ENCODE data around the gene DPP6. TPM values are rescaled to one million over a fixed set of nuclear protein-coding genes. Genes with fewer than 3 reads are reported as not detected.
A peak's percentile ranks its signal among the peaks of the same experiment; 100 is the strongest.

The DPP6 gene
- total and polyA plus RNA-seq, 9 of the 15 experiments (the other 6 are each of a cell fraction or from before 2014, with no cell fraction given), result not detected

DNA sequence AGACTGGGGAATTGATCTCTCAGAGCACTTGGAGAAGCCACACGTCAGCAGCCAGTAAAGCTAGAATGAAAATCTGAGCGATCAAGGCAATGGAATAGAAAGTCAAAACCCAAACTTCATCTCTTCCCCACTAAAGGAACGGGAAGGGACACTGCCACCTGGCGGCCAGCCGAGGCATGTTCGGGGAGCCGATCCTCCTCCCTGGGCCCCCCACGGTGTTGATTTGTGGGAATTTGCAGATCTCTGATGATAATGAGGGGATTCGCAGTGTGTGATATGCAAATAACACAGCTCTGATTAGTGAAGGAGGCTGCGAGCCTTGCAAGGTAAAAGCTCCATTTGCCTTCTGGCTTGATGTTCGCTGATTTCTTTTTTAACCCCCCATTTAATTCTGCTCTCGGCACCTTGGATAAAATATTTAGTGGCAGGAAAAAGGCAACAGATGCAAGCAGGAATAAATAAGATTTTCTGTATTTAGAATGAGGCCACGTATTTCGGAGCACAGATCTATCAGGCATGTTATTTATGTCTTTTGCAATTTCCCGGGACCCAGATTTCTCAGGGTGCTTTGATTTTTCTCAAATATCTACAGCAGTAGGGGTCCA lies 692.2 kb downstream of the DPP6 start:
- no TSS peak for BruUV-seq (replicated peaks)
- peak; percentile 96 for ATAC-seq
- no peaks in the 10 kb centered on the region for H3K4me1 ChIP-seq (replicated peaks in 1 of 2; ENCODE audit: control insufficient read depth in 2 of 2, insufficient read depth in 2 of 2, low read length in 2 of 2)
- no peaks in the 10 kb centered on the region for H3K9me3 ChIP-seq (replicated peaks; ENCODE audit: control insufficient read depth, insufficient read depth, low read depth, low read length)
- WGBS (ENCODE audit: insufficient coverage, low coverage, missing lambda C conversion rate), result 9% methylated on average over 15 of the region's 15 CpGs
- no peak overlapping the region for H2AFZ ChIP-seq (ENCODE audit: low read depth, low read length)
- H3K79me2 ChIP-seq (ENCODE audit: control insufficient read depth, insufficient read depth, low read length), result no peaks in the 10 kb centered on the region
- intact Hi-C loops (cut with micrococcal nuclease) (loop anchor here (1.0 to 2.0 kb wide), 3 partner anchors 44 to 104 kb away; no protein-coding TSS in a partner anchor), in situ Hi-C loops (cut with MboI) (loop anchor here (5.0 kb wide), 1 partner anchor 102 kb away; no protein-coding TSS in a partner anchor)
- no peaks in the 10 kb centered on the region for H3K9me1 ChIP-seq (ENCODE audit: control insufficient read depth, insufficient read depth, low read length)
- H3K4me2 ChIP-seq (ENCODE audit: insufficient read depth, low read length), result no peak overlapping the region
- H3K27ac ChIP-seq (ENCODE audit: extremely low read depth, low read depth, low read length), result no peak overlapping the region
- CTCF ChIA-PET (ENCODE audit: low intra/inter-chr PET ratio), result interaction anchor here (0.6 to 4.3 kb wide), 5 partner anchors 45 to 240 kb away, joined by 3 to 53 read pairs (median 4); no protein-coding TSS in a partner anchor
- FAIRE-seq, result peak; percentile 98
- H3K36me3 ChIP-seq (ENCODE audit: control insufficient read depth, insufficient read depth, low read length), result no peaks in the 10 kb centered on the region
- peaks cover 40 to 65% of the 10 kb centered on the region in 2 experiments for H3K27me3 ChIP-seq (ENCODE audit: control insufficient read depth in 2 of 2, insufficient read depth in 2 of 2, low read length in 2 of 2)
- peak; percentile 75 to 94 (median 92) for DNase-seq (ENCODE audit: extremely low read depth in 1 of 4, low spot score in 3 of 4)
- H3K4me3 ChIP-seq, result no peak overlapping the region
- POLR2A ChIA-PET, result no interaction called here
- no peak overlapping the region for H3K9ac ChIP-seq (ENCODE audit: insufficient read depth in 1 of 2, low read depth in 2 of 2, low read length in 2 of 2)
- H4K20me1 ChIP-seq (replicated peaks; ENCODE audit: control insufficient read depth, insufficient read depth, low read length), result no peaks in the 10 kb centered on the region; the same call in 1 of the 2 replicates
- TF ChIP-seq MED1 (CRISPR knock-in tag; IDR thresholded peaks at IDR 0.05; ENCODE audit: borderline replicate concordance), result no peak
- no peak for TF ChIP-seq BRCA1 (IDR thresholded peaks at IDR 0.05)
- TF ChIP-seq BRCA1 (CRISPR knock-in tag; IDR thresholded peaks at IDR 0.05), result no peak
- TF ChIP-seq JUND (IDR thresholded peaks at IDR 0.05; ENCODE audit: borderline replicate concordance, low read depth, low read length), result 0 out of 2 replicates have a peak, but pooled peaks have one; percentile 15
- TF ChIP-seq JUND (tag; IDR thresholded peaks at IDR 0.05; ENCODE audit: borderline replicate concordance, low read depth, low read length), result no peak
- TF ChIP-seq, protein P1, sequence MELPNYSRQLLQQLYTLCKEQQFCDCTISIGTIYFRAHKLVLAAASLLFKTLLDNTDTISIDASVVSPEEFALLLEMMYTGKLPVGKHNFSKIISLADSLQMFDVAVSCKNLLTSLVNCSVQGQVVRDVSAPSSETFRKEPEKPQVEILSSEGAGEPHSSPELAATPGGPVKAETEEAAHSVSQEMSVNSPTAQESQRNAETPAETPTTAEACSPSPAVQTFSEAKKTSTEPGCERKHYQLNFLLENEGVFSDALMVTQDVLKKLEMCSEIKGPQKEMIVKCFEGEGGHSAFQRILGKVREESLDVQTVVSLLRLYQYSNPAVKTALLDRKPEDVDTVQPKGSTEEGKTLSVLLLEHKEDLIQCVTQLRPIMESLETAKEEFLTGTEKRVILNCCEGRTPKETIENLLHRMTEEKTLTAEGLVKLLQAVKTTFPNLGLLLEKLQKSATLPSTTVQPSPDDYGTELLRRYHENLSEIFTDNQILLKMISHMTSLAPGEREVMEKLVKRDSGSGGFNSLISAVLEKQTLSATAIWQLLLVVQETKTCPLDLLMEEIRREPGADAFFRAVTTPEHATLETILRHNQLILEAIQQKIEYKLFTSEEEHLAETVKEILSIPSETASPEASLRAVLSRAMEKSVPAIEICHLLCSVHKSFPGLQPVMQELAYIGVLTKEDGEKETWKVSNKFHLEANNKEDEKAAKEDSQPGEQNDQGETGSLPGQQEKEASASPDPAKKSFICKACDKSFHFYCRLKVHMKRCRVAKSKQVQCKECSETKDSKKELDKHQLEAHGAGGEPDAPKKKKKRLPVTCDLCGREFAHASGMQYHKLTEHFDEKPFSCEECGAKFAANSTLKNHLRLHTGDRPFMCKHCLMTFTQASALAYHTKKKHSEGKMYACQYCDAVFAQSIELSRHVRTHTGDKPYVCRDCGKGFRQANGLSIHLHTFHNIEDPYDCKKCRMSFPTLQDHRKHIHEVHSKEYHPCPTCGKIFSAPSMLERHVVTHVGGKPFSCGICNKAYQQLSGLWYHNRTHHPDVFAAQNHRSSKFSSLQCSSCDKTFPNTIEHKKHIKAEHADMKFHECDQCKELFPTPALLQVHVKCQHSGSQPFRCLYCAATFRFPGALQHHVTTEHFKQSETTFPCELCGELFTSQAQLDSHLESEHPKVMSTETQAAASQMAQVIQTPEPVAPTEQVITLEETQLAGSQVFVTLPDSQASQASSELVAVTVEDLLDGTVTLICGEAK (IDR thresholded peaks at IDR 0.05), result no peak
- TF ChIP-seq, protein P1 (CRISPR knock-in tag; IDR thresholded peaks at IDR 0.05), result no peak
- TF ChIP-seq, protein P2, sequence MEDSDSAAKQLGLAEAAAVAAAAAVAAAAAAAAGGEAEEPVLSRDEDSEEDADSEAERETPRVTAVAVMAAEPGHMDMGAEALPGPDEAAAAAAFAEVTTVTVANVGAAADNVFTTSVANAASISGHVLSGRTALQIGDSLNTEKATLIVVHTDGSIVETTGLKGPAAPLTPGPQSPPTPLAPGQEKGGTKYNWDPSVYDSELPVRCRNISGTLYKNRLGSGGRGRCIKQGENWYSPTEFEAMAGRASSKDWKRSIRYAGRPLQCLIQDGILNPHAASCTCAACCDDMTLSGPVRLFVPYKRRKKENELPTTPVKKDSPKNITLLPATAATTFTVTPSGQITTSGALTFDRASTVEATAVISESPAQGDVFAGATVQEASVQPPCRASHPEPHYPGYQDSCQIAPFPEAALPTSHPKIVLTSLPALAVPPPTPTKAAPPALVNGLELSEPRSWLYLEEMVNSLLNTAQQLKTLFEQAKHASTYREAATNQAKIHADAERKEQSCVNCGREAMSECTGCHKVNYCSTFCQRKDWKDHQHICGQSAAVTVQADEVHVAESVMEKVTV (CRISPR knock-in tag; IDR thresholded peaks at IDR 0.05), result peak; percentile 80
- TF ChIP-seq CC2D1A (IDR thresholded peaks at IDR 0.05), result peak; percentile 59; the same call in 1 of the 2 replicates
- no peak for TF ChIP-seq FOXJ3 (CRISPR knock-in tag; IDR thresholded peaks at IDR 0.05)
- TF ChIP-seq RAD21 (CRISPR knock-in tag; conservative IDR thresholded peaks at IDR 0.05 in 1 of 2, IDR thresholded peaks at IDR 0.05 in 1 of 2), result peak; percentile 92 to 95
- TF ChIP-seq ZNF445 (CRISPR knock-in tag; IDR thresholded peaks at IDR 0.05; ENCODE audit: low read depth), result no peak
